HG03571 (cell line): ENCODE data around the gene EIF4E2.

Experiments
- ATAC-seq: cut with Tn5 transposase; IDR thresholded peaks from one replicate; pipeline ENCODE4 v1.9.1; 2021; ENCODE audit not compliant: unreplicated experiment

EIF4E2 gene

GRCh38 chr2:232537079-232537478 is 13.4 kb upstream of the EIF4E2 start:
- no peak for ATAC-seq

GRCh38 chr2:232537499-232537898 is 13.0 kb upstream of the EIF4E2 start:
- ATAC-seq = no peak

DNA sequence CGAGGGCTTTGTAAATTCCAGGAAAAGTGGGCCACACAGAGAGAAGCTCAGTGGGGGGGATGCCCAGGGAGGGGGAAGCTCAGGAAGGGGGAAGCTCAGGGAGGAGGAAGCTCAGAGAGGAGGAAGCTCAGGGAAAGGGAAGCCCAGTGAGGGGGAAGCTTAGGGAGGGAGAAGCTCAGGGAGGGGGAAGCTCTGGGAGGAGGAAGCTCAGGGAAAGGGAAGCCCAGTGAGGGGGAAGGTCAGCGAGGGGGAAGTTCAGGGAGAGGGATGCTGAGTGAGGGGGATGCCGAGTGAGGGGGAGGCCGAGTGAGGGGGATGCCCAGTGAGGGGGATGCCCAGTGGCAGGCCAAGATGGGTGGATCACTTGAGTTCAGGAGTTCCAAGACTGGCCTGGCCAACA is 11.8 kb upstream of the EIF4E2 start:
- ATAC-seq = no peak

DNA sequence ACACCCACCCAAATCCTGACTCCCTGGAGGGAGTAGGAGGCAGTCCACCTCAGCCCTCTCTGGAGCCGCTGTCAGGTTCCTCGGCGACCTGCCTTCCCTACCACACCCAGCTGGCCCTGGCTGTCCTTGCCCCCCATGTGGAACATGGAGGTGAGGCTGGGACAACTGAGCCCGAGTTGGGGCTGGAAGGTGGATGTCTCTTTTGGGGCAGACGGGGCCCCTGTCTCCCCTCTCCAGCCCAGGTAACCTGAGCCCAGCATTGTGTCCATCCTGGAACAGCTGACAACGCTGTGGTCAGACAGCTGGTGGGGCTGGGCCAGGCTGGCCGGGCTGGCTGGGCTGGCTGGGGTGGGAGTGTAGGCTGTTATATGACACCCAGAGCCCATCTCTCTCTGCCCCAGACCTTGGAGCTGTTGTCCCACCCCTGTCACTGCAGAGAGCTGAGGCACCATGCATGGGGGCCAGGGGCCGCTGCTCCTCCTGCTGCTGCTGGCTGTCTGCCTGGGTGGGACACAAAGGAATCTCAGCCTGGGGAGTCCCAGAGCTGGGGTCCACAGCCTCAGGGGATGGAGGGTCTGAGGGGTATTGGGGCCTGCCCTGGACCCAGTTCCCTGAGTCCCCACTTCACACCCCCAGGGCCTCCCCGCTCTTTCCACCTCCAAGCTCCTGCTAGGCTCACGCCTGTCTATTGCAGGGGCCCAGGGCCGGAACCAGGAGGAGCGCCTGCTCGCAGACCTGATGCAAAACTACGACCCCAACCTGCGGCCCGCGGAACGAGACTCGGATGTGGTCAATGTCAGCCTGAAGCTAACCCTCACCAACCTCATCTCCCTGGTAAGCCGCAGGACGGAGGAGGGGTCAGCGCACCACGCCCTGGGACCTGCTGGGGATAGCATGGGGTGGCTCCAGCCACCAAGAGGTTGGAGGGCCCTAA is 10.9 kb upstream of the EIF4E2 start, which contains the start of gene CHRNG:
CHRNG (plus strand) TSS at position 395 of the 934 bp plus-strand sequence; CDS start at position 451, 56 bp downstream.
- ATAC-seq = no peak

DNA sequence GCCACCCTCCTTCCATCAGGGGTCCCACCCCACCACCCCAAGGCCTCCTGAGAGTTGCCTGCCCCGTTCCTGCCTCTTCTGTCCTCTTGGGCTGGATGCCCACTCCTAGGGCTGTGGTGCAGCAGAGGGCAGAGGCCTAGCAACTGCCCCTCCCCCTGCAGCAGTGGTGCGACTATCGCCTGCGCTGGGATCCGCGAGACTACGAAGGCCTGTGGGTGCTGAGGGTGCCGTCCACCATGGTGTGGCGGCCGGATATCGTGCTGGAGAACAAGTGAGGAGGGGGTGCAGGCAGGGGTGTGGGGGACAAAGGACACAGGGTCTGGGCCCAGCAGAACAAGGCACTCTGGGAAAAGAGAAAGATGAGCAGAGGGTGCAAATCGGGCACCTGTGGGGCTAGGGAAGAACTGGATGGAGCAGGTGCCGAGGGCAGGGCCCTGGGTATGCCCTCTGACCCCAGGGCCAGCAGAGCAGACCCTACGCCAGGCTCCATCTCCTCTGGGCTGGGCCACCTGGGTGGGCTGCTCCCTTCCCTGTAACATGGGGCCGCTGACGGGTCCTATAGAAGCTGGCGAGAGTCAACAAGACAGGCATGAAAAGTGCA is 9.9 kb upstream of the EIF4E2 start:
- ATAC-seq = no peak

GRCh38 chr2:232541195-232541960 is 9.1 kb upstream of the EIF4E2 start:
- ATAC-seq = no peak

DNA sequence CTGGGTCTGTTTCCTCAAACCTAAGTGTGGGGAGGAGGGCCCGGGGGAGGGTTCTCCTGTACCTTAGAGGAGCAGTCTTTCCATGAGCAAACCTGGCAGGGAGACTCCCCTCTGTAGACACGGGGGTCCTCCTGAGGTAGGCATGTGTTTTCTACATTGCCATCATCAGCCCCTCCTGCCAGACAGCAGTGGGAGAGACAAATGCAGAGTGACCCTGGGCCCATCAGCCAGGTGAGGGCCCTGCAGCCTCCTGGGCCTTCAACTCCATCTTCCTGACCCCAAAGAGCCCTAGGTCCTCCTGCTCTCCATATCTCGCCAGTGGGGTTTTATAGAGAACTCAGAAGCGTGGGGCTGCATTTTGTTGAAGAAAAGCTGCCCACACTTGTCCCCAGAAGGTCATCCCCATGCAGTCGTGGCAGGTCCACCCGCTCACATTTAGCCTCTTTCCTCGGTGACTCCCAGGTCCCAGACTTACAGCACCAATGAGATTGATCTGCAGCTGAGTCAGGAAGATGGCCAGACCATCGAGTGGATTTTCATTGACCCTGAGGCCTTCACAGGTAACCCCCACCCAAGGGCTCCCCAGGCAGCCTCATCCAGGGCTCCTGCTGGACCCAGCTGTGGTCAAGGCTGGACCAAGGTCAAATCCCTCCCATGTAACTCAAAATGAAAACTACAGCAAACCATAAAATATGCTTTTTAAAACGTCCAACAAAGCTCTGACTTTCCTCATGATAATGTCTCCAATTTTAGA is 8.4 kb upstream of the EIF4E2 start:
- ATAC-seq = no peak

GRCh38 chr2:232542715-232543467 is 7.6 kb upstream of the EIF4E2 start:
- no peak for ATAC-seq

GRCh38 chr2:232543491-232543890 is 7.0 kb upstream of the EIF4E2 start:
- ATAC-seq = no peak

DNA sequence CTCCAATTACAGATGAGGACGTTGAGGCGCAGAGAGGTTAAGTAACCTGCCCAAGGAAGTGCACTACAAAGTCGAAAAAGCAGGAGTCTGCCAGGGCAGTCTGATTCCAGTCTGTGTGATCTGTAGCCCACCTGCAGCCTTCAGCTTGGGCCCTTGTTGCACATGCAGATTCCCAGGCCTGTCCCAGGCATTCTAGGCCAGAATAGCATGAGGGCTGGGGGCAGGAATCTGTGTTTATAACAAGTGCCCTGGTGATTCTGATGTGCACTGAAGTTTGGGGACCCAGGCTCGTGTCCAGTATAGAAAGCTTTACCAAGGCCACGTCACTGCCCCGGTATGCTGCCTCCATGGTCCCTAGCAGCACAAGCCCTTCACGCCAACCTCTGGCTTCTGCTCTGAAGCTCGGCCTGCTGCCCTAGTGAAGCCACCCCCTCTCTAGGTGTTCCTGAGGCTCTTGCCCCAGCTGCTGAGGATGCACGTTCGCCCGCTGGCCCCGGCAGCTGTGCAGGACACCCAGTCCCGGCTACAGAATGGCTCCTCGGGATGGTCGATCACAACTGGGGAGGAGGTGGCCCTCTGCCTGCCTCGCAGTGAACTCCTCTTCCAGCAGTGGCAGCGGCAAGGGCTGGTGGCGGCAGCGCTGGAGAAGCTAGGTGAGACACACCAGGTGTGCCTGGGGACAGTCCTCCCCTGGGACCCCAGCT is 6.4 kb upstream of the EIF4E2 start:
- ATAC-seq = no peak

DNA sequence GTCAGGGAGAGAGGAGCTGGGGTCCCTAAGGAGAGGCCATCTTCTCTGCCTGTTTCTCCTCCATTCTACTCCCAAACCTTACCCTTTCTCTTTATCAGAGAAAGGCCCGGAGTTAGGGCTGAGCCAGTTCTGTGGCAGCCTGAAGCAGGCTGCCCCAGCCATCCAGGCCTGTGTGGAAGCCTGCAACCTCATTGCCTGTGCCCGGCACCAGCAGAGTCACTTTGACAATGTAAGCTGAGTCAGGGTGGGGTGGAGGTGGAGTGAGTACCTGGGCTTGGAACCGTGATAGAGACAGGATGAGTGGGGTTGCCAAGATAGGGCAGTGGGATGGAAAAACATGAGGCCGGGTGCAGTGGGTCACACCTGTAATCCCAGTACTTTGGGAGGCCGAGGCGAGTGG is 5.8 kb upstream of the EIF4E2 start:
- no peak for ATAC-seq

- no peak for ATAC-seq
These were observed 4.7 kb upstream of the EIF4E2 start for GRCh38 chr2:232545511-232546375.

- ATAC-seq = no peak
These were observed 2.5 kb upstream of the EIF4E2 start for GRCh38 chr2:232547991-232548390.

DNA sequence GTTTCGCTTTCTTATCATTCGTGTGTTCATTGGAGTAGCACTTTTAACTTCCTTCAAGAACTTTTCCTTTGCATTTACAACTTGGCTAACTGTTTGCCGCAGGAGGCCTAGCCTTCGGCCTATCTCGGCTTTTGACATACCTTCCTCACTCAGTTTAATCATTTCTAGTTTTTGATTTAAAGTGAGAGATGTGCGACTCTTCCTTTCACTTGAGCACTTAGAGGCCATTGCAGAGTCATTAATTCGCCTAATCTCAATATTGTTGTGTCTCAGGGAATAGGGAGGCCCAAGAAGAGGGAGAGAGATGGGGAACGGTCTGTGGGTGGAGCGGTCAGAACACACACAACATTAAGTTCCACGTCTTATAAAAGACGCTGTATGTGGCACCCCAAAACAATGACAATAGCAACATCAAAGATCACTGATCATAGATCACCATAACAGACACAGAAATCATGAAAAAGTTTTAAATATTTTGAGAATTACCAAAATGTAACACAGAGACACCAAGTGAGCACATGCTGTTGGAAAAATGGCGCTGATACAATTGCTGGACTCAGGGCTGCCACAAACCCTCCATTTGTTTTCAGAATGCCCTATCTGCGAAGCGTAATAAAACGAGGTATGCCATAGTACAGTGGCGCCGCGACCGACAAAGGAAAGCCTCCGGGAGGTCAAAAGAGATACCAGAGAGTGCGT is 685 bp upstream of the EIF4E2 start:
- ATAC-seq = no peak

GRCh38 chr2:232551250-232551638 is 755 bp downstream of the EIF4E2 start:
- ATAC-seq = no peak

DNA sequence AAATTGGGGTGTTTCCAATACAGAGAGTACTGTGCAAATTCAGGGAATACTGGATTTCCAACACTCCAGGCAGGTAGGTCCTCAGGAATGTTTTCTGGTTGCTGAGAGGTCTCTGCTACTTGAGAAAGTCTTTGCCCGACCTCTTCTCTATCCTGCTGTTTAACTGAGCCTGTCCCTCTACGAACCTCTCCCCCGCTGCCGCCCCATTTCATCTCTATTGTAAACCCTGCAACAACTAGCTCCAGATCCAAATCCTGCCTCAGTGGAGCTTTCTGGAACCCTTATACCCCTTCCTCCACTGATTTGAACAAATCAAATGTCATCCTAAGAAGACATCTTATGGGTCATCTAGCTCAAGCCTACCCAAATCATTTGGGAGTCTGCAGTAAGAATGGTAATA is 1.3 kb downstream of the EIF4E2 start:
- ATAC-seq = no peak

GRCh38 chr2:232556426-232556825 is 5.9 kb downstream of the EIF4E2 start:
- no peak for ATAC-seq
